ENCODE data around the gene NSUN5.
"Not testable (repeated sequence)": the region's sequence is repeated elsewhere in the genome, so short reads cannot be mapped to it uniquely, and the experiment has no call there.

The NSUN5 gene

GRCh38 chr7:73314271-73314670 lies 5.6 kb upstream of the NSUN5 start:
- no peak for TF ChIP-seq CTCF (IDR thresholded peaks at IDR 0.05; ENCODE audit: low read depth, low read length)
- H3K4me3 ChIP-seq (replicated peaks in 1 of 2; ENCODE audit: low read depth in 2 of 2, low read length in 2 of 2) = no peak overlapping the region
- no peak for DNase-seq (ENCODE audit: low read depth in 2 of 2)

- no peak for DNase-seq (ENCODE audit: low read depth in 2 of 2)
- TF ChIP-seq CTCF (IDR thresholded peaks at IDR 0.05; ENCODE audit: low read depth, low read length) = no peak
- H3K4me3 ChIP-seq (replicated peaks in 1 of 2; ENCODE audit: low read depth in 2 of 2, low read length in 2 of 2) = no peak overlapping the region
These were observed 4.9 kb upstream of the NSUN5 start for GRCh38 chr7:73313521-73313906.

- H3K4me3 ChIP-seq (replicated peaks in 1 of 2; ENCODE audit: low read depth in 2 of 2, low read length in 2 of 2) = no peak overlapping the region
- DNase-seq (ENCODE audit: low read depth in 2 of 2) = no peak
- TF ChIP-seq CTCF (IDR thresholded peaks at IDR 0.05; ENCODE audit: low read depth, low read length) = no peak
These were observed 4.3 kb upstream of the NSUN5 start for GRCh38 chr7:73312831-73313520.

GRCh38 chr7:73311421-73311820 lies 2.8 kb upstream of the NSUN5 start:
- DNase-seq (ENCODE audit: low read depth in 2 of 2) = peak in 1 of 2 donors; percentile 14
- H3K4me3 ChIP-seq (replicated peaks in 1 of 2; ENCODE audit: low read depth in 2 of 2, low read length in 2 of 2) = not testable (repeated sequence)

GRCh38 chr7:73308074-73308664 lies 457 bp downstream of the NSUN5 start:
- no peak for DNase-seq (ENCODE audit: low read depth in 2 of 2)
- H3K4me3 ChIP-seq (replicated peaks in 1 of 2; ENCODE audit: low read depth in 2 of 2, low read length in 2 of 2) = peak overlapping the region; percentile 67 to 69
- TF ChIP-seq CTCF (IDR thresholded peaks at IDR 0.05; ENCODE audit: low read depth, low read length) = no peak

- TF ChIP-seq CTCF (IDR thresholded peaks at IDR 0.05; ENCODE audit: low read depth, low read length) = no peak
- H3K4me3 ChIP-seq (replicated peaks in 1 of 2; ENCODE audit: low read depth in 2 of 2, low read length in 2 of 2) = no peak overlapping the region
- no peak for DNase-seq (ENCODE audit: low read depth in 2 of 2)
These were observed 1.2 kb downstream of the NSUN5 start for GRCh38 chr7:73307436-73307835.

GRCh38 chr7:73304612-73305387 lies 3.8 kb downstream of the NSUN5 start:
- DNase-seq (ENCODE audit: low read depth in 2 of 2) = not testable (repeated sequence)

More at GRCh38 chr7:73304612-73305387, 3.8 kb downstream of the NSUN5 start:
- not testable (repeated sequence) for H3K4me3 ChIP-seq (replicated peaks in 1 of 2; ENCODE audit: low read depth in 2 of 2, low read length in 2 of 2)

Data from cardiac fibroblast (primary cell).